Hematopoietic multipotent progenitor cell treated with erythropoietin and hydrocortisone succinate and interleukin-3 and kit ligand, for 6 days (in vitro differentiated cells): ENCODE data around the gene CCDC88B.

Experiments used
- DNase-seq: peaks from one replicate; pipeline ENCODE4 v3.0.0-alpha.2; 2015

CCDC88B gene

DNA sequence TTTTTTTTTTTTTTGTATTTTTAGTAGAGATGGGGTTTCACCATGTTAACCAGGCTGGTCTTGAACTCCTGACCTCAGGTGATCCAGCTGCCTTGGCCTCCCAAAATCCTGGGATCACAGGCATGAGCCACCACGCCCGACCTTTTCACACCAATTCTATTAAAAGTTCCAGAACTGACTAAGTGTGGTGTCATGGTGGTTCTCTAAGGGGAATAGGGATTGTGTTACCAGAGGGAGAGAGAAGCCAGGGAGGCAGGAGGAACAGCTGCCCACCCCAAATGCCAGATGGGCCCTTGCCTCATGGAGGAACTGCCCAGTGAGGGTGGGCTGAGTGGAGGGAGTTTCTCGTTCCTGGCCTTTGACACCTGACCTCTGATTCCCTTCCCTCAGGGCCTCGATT lies 24.9 kb downstream of the CCDC88B start:
- no peak for DNase-seq

DNA sequence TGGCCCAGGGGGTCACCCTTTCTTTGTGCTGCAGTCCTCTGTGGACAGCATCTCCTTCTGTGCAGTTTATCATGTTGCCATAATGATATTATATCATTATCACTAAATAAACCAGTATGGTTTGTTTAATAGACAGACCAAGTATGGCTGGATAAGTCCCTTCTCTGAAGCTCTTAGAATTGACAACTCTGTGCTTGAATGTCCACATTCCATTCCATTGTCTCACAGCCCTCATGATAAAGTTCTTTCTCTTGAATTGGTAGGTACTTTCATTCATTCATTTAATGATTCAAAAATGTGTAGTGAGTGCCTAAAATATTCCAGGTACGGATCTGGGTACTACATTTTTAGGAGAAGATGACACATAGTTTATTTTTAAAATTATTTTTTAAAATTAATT lies 26.7 kb downstream of the CCDC88B start:
- DNase-seq, result no peak

GRCh38 chr11:64367931-64368672 lies 28.1 kb downstream of the CCDC88B start:
- DNase-seq, result no peak

GRCh38 chr11:64368673-64369074 lies 28.7 kb downstream of the CCDC88B start:
- no peak for DNase-seq

- no peak for DNase-seq
Measured at GRCh38 chr11:64369440-64370421, 29.7 kb downstream of the CCDC88B start.

DNA sequence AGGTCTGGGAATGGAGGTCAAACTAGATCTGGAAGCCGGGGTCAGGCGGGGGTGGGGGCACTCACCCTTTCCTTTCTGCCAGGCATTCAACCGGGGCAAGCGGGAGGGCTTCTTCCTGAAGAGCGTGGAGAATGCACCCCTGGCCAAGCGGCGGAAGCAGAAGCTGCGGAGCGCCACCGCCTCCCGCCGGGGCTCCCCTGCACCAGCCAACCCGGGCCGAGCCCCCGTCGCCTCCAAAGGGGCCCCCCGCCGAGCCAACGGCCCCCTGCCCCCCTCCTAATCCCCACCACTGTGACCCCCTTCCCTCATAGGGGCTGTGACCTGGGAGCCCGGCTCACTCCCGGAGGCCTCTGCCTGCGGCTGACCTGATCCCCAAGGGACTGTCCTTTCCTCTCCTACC lies 31.2 kb downstream of the CCDC88B start:
- no peak for DNase-seq

- no peak for DNase-seq
Measured at GRCh38 chr11:64372021-64372420, 32.0 kb downstream of the CCDC88B start.

DNA sequence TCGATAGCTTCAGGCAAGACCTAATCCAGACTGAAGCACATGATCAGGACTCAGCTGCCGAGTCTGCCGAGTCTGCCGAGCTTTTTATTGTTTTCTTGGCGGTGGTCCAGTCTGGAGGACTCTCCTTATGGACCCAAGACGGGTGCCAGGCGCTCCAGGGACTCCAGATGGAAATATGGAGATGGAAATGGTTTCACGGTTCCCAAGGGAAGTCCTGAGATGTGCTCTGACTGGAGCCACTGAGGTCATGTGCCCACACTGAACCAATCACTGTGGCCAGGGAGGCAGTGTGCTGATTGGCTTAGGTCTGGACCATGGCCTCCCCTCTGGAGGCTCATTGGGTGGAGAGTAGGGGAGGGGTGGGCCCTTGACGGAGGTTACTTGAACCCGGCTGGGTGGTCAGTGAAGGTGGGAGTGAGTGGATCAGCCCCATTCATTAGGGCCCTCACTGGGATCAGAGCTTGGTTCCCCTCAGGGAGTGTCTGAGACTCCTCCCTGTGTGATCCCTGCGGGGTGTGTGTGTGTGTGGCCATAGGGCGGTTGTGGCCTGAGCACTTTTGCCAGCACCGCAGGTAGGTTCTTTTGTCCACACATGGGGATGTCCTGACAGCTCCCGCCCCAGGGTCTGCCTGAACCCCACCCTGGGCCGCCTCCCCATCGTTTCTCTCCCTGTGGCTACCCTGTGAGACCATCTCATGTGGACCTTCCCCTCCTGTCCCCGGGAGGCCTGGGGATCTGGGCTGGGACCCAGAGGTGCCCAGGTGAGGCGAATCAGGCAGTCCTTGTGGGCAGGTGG lies 33.0 kb downstream of the CCDC88B start:
- no peak for DNase-seq

- peak; percentile 45 for DNase-seq
Measured at GRCh38 chr11:64373598-64373974, 33.6 kb downstream of the CCDC88B start.

- no peak for DNase-seq
Measured at GRCh38 chr11:64376071-64376470, 36.1 kb downstream of the CCDC88B start.

DNA sequence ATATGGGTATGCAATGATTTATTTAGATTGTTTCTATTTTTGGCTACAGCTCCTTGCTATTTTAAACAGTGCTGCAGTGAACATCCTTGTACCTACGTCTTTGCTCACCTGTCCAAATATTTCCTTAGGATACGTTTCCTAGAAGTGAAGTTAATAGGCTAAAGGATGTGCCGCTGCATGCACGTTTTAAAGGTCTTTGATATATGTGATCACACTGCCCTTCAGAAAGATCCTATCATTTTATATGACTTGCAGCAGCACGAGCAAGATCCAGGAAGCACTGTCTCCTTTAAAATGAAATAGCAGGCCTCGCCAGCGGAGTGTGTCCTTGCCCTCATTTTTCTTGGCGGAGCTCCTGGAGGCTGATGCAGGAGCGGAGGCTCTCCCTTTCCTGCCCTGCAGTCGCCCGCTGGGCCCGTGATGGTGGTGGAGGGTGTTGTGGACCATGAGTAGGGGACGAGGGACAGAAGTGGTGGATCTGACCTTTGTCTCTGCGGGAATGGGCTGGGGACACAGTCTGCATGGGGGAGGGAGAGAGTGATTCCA lies 38.4 kb downstream of the CCDC88B start:
- no peak for DNase-seq

DNA sequence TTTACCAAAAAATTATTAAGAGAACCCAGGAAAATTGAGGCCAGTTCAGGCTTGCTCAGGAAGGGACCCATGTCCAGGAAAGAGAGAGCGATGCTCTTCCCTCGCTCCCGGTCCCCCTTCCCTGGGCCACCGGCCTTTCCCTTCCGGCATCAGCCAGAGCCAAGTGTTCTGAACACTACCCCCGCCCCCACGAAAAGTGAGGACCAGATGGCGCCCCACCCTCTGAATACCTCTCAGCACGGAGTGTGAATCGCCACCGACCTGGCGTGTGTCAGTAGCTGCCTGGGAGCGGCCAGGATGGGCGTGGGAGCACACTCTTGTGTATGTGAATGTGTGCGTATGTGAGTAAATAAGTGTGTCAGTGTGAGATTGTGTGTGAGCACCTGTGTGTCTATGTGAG lies 39.2 kb downstream of the CCDC88B start:
- no peak for DNase-seq

DNA sequence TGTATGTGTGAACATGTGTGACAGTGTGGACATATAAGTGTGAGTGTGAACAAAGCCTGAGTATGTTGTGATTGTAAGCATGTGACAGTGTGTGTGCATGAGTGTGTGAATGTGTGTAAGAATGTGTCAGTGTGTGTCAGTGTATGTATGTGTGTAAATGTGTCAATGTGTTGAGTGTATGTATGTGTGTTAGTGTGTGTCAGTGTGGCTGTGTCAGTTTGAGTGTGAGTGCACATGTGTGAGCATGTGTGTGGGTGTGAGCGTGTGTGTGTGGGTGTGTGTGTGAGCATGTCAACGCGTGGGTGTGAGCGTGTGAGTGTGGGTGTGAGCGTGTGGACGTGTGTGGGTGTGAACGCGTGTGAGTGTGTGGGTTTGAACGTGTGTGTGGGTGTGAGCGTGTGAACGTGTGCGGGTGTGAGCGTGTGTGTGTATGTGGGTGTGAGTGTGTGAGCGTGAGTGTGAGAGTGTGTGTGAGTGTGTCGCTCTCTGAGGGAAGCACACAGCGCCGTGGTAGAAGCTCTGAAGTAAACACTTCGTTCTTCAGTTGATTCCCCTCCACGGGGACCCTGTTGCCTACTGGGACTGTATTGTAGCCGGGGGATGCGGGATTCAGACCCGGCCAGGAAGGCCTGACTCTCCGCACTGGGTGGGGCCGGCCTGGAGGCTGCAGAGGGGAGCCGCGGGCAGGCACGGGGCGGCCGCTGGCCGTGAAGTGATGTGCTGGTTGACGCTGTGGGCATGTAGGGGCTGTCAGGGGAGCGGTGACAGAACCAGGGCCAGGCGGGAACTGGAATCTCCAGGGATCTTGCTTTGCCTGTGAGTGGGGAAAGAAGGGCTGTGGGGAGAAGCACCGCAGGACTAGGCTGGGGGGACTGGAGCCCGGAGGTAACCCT lies 40.1 kb downstream of the CCDC88B start:
- DNase-seq, result no peak

DNA sequence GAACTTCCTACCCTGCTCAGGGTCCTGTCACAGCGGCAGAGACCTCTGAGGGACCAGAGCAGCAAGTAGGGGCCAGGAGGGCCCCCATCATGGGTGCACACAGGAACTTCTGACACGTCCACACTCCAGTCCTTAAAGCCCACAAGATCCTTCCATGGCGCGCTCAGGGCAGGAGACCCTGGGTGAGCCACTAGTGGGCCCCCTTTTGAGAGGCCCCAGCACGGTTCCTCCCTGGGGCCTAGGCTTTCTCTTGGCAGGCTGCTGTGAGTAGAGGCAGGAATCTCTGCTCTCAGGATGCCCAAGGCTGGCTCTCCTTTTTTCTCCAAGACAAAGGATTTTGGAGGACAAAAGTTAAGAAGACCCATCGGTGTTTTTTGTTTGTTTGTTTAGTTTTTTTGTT lies 41.3 kb downstream of the CCDC88B start:
- DNase-seq, result no peak

GRCh38 chr11:64382047-64382446 lies 42.0 kb downstream of the CCDC88B start:
- DNase-seq, result no peak

- DNase-seq, result no peak
Measured at GRCh38 chr11:64382586-64382985, 42.6 kb downstream of the CCDC88B start.

DNA sequence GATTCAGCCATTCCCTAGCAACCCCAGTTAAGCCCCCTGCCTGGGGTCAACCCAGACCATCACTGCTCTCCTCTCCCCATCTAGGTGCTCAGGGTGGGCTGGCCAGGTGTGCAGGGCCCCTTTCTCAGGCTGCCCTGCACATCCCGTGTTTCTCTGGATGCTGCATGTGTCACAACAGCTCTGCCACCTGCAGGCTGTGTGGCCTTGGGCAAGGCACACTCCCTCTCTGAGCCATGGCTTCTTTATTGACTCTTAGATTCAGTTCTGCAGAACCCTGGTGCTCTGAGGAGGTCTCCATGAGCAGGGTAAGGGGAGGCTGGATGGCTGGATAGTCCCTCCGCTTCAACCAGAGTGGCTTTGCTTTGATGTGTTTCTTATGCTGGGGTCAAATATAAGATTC lies 43.6 kb downstream of the CCDC88B start:
- DNase-seq, result no peak

GRCh38 chr11:64384028-64384737 lies 44.2 kb downstream of the CCDC88B start:
- DNase-seq, result no peak

DNA sequence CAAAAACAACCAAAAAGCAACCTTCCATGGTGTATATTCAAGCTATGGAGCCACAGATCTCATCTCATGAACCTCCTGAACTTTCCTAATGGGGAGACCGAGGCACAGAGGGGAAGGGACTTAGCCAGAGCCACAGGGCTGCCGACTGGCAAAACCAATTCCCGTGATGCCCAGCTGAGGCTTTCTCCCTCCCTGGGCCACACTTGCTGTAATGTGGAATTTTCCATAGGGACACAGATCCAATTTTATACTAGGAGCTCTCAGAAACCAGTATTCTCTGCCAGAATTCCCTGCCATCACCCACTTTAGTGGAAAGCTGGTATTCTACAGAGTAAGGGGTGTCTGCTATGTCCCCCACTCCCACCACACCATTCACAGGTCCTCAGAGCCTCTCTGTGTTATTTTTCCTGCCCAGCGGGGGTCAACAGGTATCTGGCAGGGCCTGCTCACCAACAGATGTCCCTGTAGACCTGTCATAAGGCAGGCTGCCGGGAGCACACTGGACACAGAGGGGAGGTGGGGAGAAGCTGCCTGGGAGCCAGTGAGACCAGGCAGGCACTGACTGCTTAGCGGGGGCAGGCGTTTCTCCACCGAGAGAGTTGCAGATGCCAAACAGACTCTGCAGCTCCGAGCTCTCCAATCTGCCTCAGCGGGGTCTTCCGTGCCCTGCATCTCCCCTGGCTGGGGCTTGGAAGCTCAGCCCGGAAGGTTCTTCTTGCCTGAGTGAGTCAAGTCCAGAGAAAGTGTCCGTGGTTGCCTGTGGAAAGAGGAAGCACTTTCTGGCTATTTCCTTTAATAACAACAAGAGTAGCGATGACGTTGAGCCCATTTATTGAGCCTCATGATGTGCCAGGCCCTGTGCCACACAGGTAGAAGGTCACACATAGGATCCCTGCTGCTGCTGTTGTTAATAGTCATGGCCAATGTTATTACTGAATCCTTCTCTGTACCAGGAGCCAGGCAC lies 45.3 kb downstream of the CCDC88B start:
- peak; percentile 52 for DNase-seq
